A549 treated with AZD9567 at 1 μM for 4 hours (cell line): ENCODE measurements around the gene POLD2. TPM values are rescaled to one million over a fixed set of nuclear protein-coding genes. Genes with fewer than 3 reads are reported as not detected.

Experiments used
- total RNA-seq: library from RNA; stranded (reverse); fragments of 200-300 nt; extraction: Qiagen RNA extraction; gene quantifications from 5 replicates; pipeline ENCODE4 v1.2.3, GENCODE V29; 2022; ENCODE audit not compliant: insufficient read depth

POLD2 gene
- 156 to 175 TPM (median 174 TPM) in 5 replicates for total RNA-seq

DNA sequence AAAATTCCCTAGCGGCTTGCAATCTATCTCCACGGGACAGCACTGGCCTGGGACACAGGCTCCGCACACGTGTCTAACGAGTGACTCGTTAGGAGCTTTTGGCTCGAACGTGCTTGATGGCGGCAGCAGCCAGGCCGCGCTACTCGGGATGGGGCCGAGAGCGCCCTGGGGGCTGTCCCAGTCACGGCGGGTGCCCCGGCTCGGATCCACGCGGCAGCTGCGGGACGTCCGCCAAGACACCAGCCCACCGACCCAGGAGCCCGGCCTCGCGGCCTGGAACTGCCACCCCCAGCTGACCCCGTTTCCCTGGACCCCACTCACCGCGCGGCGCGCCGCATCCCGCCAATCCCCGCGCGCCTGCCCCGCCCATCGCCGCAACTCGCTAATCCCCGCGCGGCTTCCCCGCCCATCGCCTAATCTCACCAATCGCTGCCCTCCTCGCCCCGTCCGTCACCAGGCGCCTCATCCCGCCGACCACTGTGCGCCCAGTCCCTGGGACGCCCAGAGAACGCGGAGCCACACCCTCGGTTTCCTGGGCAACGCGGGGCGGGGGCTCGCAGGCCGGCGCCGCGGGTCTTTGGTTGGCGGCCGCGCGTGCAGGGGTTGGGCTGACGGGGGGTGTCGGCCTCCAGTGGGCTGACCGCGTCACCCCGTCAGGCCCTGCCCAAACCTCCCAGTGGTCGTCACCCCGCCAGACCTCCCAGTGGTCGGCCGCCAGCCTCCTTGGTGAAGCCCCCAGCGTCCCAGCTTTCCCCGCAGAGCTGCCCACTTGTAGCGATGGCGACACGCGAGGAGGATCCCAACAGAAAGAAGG, at the start of gene POLD2:
POLD2 (minus strand) TSS at position 359 of the 814 bp plus-strand sequence. CDS start 1,495 bp downstream, outside the sequence.

DNA sequence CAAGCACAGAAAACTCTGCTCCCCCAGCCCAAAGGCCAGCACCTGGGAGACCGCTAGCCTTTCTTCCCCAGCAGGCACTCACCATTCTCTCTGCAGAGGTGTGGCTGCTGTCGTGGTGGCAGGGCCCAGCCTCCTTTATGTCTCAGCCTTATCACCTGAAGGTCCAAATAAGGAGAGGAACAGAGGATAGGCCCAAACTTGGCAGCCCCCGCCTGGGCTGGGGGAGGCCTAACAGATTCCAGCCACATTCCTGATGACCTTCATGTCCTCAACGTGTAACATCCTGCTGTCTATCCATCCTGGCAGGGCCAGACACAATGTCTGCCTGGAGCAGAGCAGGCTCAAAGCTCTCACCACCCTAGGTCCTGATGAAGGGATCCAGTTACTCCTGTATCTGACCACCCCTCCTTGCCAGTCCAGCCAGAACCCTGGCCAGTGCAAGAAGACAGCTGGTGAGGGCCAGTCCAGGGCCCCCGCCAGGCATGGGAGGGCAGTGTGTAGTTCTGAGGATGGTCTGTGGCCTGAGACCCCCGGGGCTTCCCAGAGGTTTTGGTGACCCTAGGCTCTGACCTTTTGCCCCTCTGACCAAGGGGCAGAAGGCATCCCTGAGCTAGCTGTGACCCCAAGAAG, 18.0 kb upstream of the POLD2 start, which contains the start of gene MYL7:
MYL7 (minus strand) TSS at position 112 of the 630 bp plus-strand sequence; CDS start at position 85, 27 bp downstream.

DNA sequence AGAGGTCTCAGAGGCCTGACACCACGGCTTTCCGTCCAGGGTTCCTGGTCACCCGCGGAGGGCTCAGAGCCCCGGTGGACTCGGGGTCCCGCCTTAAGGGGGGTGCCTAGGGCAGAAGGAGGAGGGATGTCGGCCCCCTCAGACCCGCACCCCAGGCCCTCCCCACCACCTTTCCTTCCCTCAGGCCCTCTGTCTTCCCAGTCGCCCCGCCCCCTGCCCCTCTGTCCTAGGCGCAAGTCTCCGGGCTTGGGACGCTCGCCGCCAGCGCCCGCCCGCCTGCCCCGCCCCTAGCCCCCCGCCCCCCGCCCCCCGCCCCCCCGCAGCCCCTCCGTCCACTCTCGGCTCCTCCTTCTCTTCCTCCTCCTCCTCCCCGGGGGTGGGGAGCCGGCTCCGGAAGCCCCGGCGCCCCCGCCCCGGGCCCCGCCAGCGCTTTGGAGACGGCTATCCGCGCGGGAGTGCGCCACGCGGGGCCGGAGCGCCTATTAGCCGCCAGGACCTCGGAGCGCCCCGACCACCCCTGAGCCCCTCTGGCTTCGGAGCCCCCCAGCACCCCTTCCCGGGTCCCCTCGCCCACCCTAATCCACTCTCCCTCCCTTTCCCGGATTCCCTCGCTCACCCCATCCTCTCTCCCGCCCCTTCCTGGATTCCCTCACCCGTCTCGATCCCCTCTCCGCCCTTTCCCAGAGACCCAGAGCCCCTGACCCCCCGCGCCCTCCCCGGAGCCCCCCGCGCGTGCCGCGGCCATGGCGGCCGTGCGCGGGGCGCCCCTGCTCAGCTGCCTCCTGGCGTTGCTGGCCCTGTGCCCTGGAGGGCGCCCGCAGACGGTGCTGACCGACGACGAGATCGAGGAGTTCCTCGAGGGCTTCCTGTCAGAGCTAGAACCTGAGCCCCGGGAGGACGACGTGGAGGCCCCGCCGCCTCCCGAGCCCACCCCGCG, 19.2 kb downstream of the POLD2 start, which contains the start of gene AEBP1:
AEBP1 (plus strand) TSS at position 423 of the 937 bp plus-strand sequence; CDS start at position 744, 321 bp downstream.

GRCh38 chr7:44065431-44066110, 57.8 kb downstream of the POLD2 start, which contains the start of gene PGAM2:
Gene PGAM2 (minus strand): TSS chr7:44065567. CDS start chr7:44065529, 38 bp downstream.

Other genes starting within 250 kb of the POLD2 start
- gene URGCP, start 217.0 kb downstream of the POLD2 start, total RNA-seq: 25.8 to 31.1 TPM (median 26.8 TPM) in 5 replicates
- 5.0 to 12.4 TPM (median 10.7 TPM) in 5 replicates for gene UBE2D4, start 197.1 kb downstream of the POLD2 start, total RNA-seq
- gene SPDYE1, start 125.7 kb downstream of the POLD2 start, total RNA-seq: 0.02 TPM in 1 of 5 replicates, not detected in the others
- 58.4 to 73.4 TPM (median 68.0 TPM) in 5 replicates for gene DBNL, start 78.8 kb downstream of the POLD2 start, total RNA-seq
- gene PGAM2, start 58.0 kb downstream of the POLD2 start, total RNA-seq: not detected in 5 replicates
- 6.0 to 13.0 TPM (median 7.7 TPM) in 5 replicates for gene POLM, start 41.0 kb downstream of the POLD2 start, total RNA-seq
- 0.05 to 0.10 TPM in 2 of 5 replicates, not detected in the others for gene AEBP1, start 19.2 kb downstream of the POLD2 start, total RNA-seq
- not detected in 5 replicates for gene MYL7, start 17.8 kb upstream of the POLD2 start, total RNA-seq
- not detected in 5 replicates for gene GCK, start 65.9 kb upstream of the POLD2 start, total RNA-seq
- 116 to 132 TPM (median 124 TPM) in 5 replicates for gene YKT6, start 77.4 kb upstream of the POLD2 start, total RNA-seq
- gene CAMK2B, start 202.0 kb upstream of the POLD2 start, total RNA-seq: 0.17 to 0.39 TPM (median 0.35 TPM) in 4 of 5 replicates, not detected in the other